H1 (cell line): ENCODE measurements around the gene CLEC14A. TPM values are rescaled to one million over a fixed set of nuclear protein-coding genes. Genes with fewer than 3 reads are reported as not detected.

Experiments used
- CTCF ChIA-PET: fragments of 300-600 bp; sonication (Branson Sonifier 250); formaldehyde crosslinking; loops from one replicate; lab custom pipeline; 2021; ENCODE audit not compliant: partially characterized antibody; lab: Charles Lee
- POLR2A ChIA-PET: fragments of 300-600 bp; sonication (Branson Sonifier 250); formaldehyde crosslinking; loops from one replicate; lab custom pipeline; 2021; ENCODE audit warnings: inconsistent platforms; ENCODE audit not compliant: partially characterized antibody; lab: Charles Lee
- DNase-seq, 2 experiments: peaks; one replicate each; pipeline versions ENCODE4 v3.0.0 to v3.0.0-alpha.2; 2010 to 2022; ENCODE audit warnings: low spot score in 2 of 2, low read depth in 1 of 2, mixed read lengths in 1 of 2
- FAIRE-seq: peaks from 2 replicates; lab custom pipeline; 2011; peaks lifted over from hg19 to GRCh38; lab: Jason Lieb, UNC
- H2AFZ ChIP-seq: 2 replicates; pipeline ENCODE4 v1.8.1; 2012; ENCODE audit warnings: low read length, inconsistent platforms
- H2AK5ac ChIP-seq: 2 replicates; pipeline ENCODE4 v1.6.1; 2013; ENCODE audit warnings: low read depth, low read length
- H2BK120ac ChIP-seq: replicated peaks from 2 replicates; pipeline ENCODE3; 2013; ENCODE audit warnings: low read depth, low read length, inconsistent platforms
- H2BK12ac ChIP-seq: 2 replicates; pipeline ENCODE4 v1.6.1; 2013; ENCODE audit warnings: low read depth, low read length
- H2BK15ac ChIP-seq: 2 replicates; pipeline ENCODE4 v1.6.1; 2013; ENCODE audit warnings: low read length
- H2BK20ac ChIP-seq: 2 replicates; pipeline ENCODE4 v1.6.1; 2013; ENCODE audit warnings: low read length
- H2BK5ac ChIP-seq: 2 replicates; pipeline ENCODE4 v1.6.1; 2013; ENCODE audit warnings: low read depth, low read length
- H3K14ac ChIP-seq: 2 replicates; pipeline ENCODE4 v1.6.1; 2013; ENCODE audit warnings: inconsistent platforms; ENCODE audit not compliant: insufficient read length
- H3K18ac ChIP-seq: 2 replicates; pipeline ENCODE4 v1.6.1; 2013; ENCODE audit warnings: low read length; ENCODE audit errors: extremely low read depth
- H3K23ac ChIP-seq: 2 replicates; pipeline ENCODE4 v1.6.1; 2013; ENCODE audit warnings: inconsistent platforms; ENCODE audit not compliant: insufficient read length
- H3K23me2 ChIP-seq: 2 replicates; pipeline ENCODE4 v1.6.1; 2013; ENCODE audit warnings: low read depth, low read length
- H3K27ac ChIP-seq: 2 replicates; pipeline ENCODE4 v1.6.1; 2011; ENCODE audit warnings: low read depth, low read length, inconsistent platforms
- H3K27me3 ChIP-seq, 4 experiments: replicated peaks in 1 of 4; 1 replicate in 1 of 4; 2 replicates in 3 of 4; pipeline versions ENCODE4 v1.6.1 to v1.8.1; 2011 to 2013; ENCODE audit warnings: low read length in 3 of 4, mild to moderate bottlenecking in 3 of 4, inconsistent platforms in 2 of 4, mixed read lengths in 2 of 4, moderate library complexity in 1 of 4; ENCODE audit not compliant: control insufficient read depth in 3 of 4, insufficient read depth in 3 of 4; ENCODE audit errors: extremely low read depth in 1 of 4
- H3K36me3 ChIP-seq, 4 experiments: 2 replicates each; pipeline versions ENCODE4 v1.6.1 to v1.8.1; 2011 to 2013; ENCODE audit warnings: mild to moderate bottlenecking in 4 of 4, low read length in 3 of 4, moderate library complexity in 2 of 4, control low read depth in 1 of 4, inconsistent platforms in 1 of 4; ENCODE audit not compliant: insufficient read depth in 4 of 4, control insufficient read depth in 2 of 4
- H3K4ac ChIP-seq: replicated peaks from 2 replicates; pipeline ENCODE3; 2013; ENCODE audit warnings: low read length, low read depth, mixed read lengths, inconsistent platforms; ENCODE audit not compliant: insufficient read length
- H3K4me1 ChIP-seq, 4 experiments: replicated peaks in 1 of 4; 1 replicate in 1 of 4; 2 replicates in 3 of 4; pipeline versions ENCODE4 v1.6.1 to v1.8.1; 2011 to 2013; ENCODE audit warnings: low read length in 3 of 4, inconsistent platforms in 2 of 4, mixed read lengths in 1 of 4; ENCODE audit not compliant: insufficient read depth in 4 of 4, control insufficient read depth in 3 of 4
- H3K4me2 ChIP-seq, 2 experiments: 2 replicates each; pipeline versions ENCODE4 v1.6.1 to v1.8.1; 2011 to 2013; ENCODE audit warnings: low read depth in 2 of 2, low read length in 2 of 2, control low read depth in 1 of 2, inconsistent platforms in 1 of 2, mild to moderate bottlenecking in 1 of 2; ENCODE audit not compliant: insufficient read depth in 1 of 2
- H3K4me3 ChIP-seq, 4 experiments: fragments of 200-600, 300-600 bp in 1 of 4; sonication (generic), shearing (Covaris generic), sonication (Bioruptor Twin) in 1 of 4; 2 replicates each; pipeline versions ENCODE4 v1.5.1 to v1.8.1; 2011 to 2016; ENCODE audit warnings: low read length in 4 of 4, low read depth in 3 of 4, control low read depth in 2 of 4, inconsistent platforms in 2 of 4, mild to moderate bottlenecking in 2 of 4, mixed read lengths in 1 of 4, moderate library complexity in 1 of 4; ENCODE audit not compliant: insufficient read depth in 2 of 4; ENCODE audit errors: extremely low read depth in 1 of 4
- H3K56ac ChIP-seq: replicated peaks from 2 replicates; pipeline ENCODE3; 2013; ENCODE audit warnings: low read depth, mild to moderate bottlenecking, mixed read lengths, low read length, inconsistent platforms; ENCODE audit not compliant: insufficient read length
- H3K79me1 ChIP-seq: 2 replicates; pipeline ENCODE4 v1.6.1; 2013; ENCODE audit warnings: low read depth, low read length, control low read depth
- H3K79me2 ChIP-seq, 2 experiments: 2 replicates each; pipeline versions ENCODE4 v1.6.1 to v1.8.1; 2012 to 2013; ENCODE audit warnings: low read length in 2 of 2, mild to moderate bottlenecking in 2 of 2, inconsistent platforms in 1 of 2; ENCODE audit not compliant: insufficient read depth in 2 of 2, control insufficient read depth in 1 of 2
- H3K9ac ChIP-seq, 4 experiments: replicated peaks in 1 of 4; 1 replicate in 1 of 4; 2 replicates in 3 of 4; pipeline versions ENCODE4 v1.6.1 to v1.8.1; 2011 to 2013; ENCODE audit warnings: low read depth in 3 of 4, low read length in 3 of 4, control low read depth in 2 of 4, mild to moderate bottlenecking in 2 of 4, moderate library complexity in 2 of 4, inconsistent platforms in 1 of 4; ENCODE audit errors: extremely low read depth in 1 of 4
- H3K9me3 ChIP-seq, 2 experiments: 2 replicates each; pipeline versions ENCODE4 v1.6.1 to v1.8.1; 2012 to 2013; ENCODE audit warnings: mild to moderate bottlenecking in 2 of 2, moderate library complexity in 2 of 2, control low read depth in 1 of 2, inconsistent platforms in 1 of 2, low read depth in 1 of 2, low read length in 1 of 2, mixed read lengths in 1 of 2; ENCODE audit not compliant: insufficient read depth in 2 of 2
- H4K20me1 ChIP-seq, 2 experiments: replicated peaks in 1 of 2; 2 replicates each; pipeline versions ENCODE3 to v1.8.1; 2011 to 2013; ENCODE audit warnings: inconsistent platforms in 2 of 2, low read length in 2 of 2, mild to moderate bottlenecking in 1 of 2; ENCODE audit not compliant: insufficient read depth in 2 of 2, control insufficient read depth in 1 of 2
- H4K5ac ChIP-seq: 2 replicates; pipeline ENCODE4 v1.6.1; 2013; ENCODE audit warnings: low read length, low read depth, mixed read lengths, inconsistent platforms; ENCODE audit not compliant: insufficient read length
- H4K8ac ChIP-seq: 2 replicates; pipeline ENCODE4 v1.8.0; 2013; ENCODE audit warnings: mild to moderate bottlenecking, moderate library complexity, low read length, inconsistent platforms; ENCODE audit not compliant: insufficient read depth; ENCODE audit errors: extremely low read depth
- H4K91ac ChIP-seq: replicated peaks from 2 replicates; pipeline ENCODE3; 2013; ENCODE audit warnings: low read length, mixed read lengths, inconsistent platforms; ENCODE audit not compliant: insufficient read length
- CBX5 ChIP-seq: fragments of 300-800, 300-1000 bp; sonication (generic); IDR thresholded peaks from 2 replicates; pipeline ENCODE4 v1.7.1; 2016; ENCODE audit warnings: antibody characterized with exemption, low read length, low read depth
- EGR1 ChIP-seq: IDR thresholded peaks from 2 replicates; pipeline ENCODE4 v1.6.1; 2011; ENCODE audit warnings: low read depth, low read length, borderline replicate concordance
- JUND ChIP-seq: IDR thresholded peaks from 2 replicates; pipeline ENCODE4 v1.6.1; 2011; ENCODE audit warnings: mild to moderate bottlenecking, improper control_type of control experiment, low read length
- KDM5A ChIP-seq: fragments of 200-600 bp; IDR thresholded peaks from 2 replicates; pipeline ENCODE4 v1.7.1; 2012; ENCODE audit warnings: mild to moderate bottlenecking, low read length, inconsistent platforms, mixed read lengths
- POLR2AphosphoS5 ChIP-seq: IDR thresholded peaks from 2 replicates; pipeline ENCODE4 v1.6.1; 2011; ENCODE audit warnings: low read depth, low read length
- SP4 ChIP-seq: IDR thresholded peaks from 2 replicates; pipeline ENCODE4 v1.6.1; 2012; ENCODE audit warnings: low read length, inconsistent platforms
- SRF ChIP-seq: IDR thresholded peaks from 2 replicates; pipeline ENCODE4 v1.6.1; 2011; ENCODE audit warnings: mild to moderate bottlenecking, low read depth, low read length, moderate library complexity
- polyA plus RNA-seq, 7 experiments: library from polyadenylated mRNA; depleted of rRNA in 3 of 7; stranded (reverse) in 5 of 7; unstranded in 2 of 7; fragments of >200 nt in 5 of 7; fragments of 200-250 nt in 2 of 7; gene quantifications; 1 replicate in 5 of 7; 2 replicates in 1 of 7; 4 replicates in 1 of 7; pipeline versions ENCODE4 v1.2.1 to v1.2.3, GENCODE V29; 2011 to 2013; ENCODE audit warnings: missing spikeins in 2 of 7, mixed read lengths in 2 of 7
- total RNA-seq: library from RNA; stranded (reverse); fragmentation: NEBNext Ultra II Directional; extraction: Animal tissue kit (Norgen Biotek cat#: 25700); gene quantifications from 2 replicates; pipeline ENCODE4 v1.2.1, GENCODE V29; 2021
- TF ChIP-seq, protein P1 (sequence below): IDR thresholded peaks from 2 replicates; pipeline ENCODE4 v1.6.1; 2012; ENCODE audit warnings: inconsistent platforms

Gene CLEC14A
- total and polyA plus RNA-seq, 2 of the 8 experiments (the other 6 are each of a cell fraction or from before 2014, with no cell fraction given): 0.09 to 0.13 TPM

GRCh38 chr14:38286452-38286851 is 30.6 kb upstream of the CLEC14A start:
- no peak for FAIRE-seq
- H3K79me1 ChIP-seq: no peaks in the 10 kb centered on the region
- no peak for TF ChIP-seq JUND
- TF ChIP-seq SRF: no peak
- TF ChIP-seq KDM5A: no peak
- TF ChIP-seq, protein P1, sequence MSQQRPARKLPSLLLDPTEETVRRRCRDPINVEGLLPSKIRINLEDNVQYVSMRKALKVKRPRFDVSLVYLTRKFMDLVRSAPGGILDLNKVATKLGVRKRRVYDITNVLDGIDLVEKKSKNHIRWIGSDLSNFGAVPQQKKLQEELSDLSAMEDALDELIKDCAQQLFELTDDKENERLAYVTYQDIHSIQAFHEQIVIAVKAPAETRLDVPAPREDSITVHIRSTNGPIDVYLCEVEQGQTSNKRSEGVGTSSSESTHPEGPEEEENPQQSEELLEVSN: no peak
- TF ChIP-seq CBX5: no peak
- no peak for TF ChIP-seq EGR1
- no peak for TF ChIP-seq SP4
- TF ChIP-seq POLR2AphosphoS5: no peak

More at GRCh38 chr14:38286452-38286851, 30.6 kb upstream of the CLEC14A start:
- no peak overlapping the region for H3K27ac ChIP-seq
- no peak overlapping the region for H4K5ac ChIP-seq
- no peak overlapping the region for H2BK5ac ChIP-seq
- DNase-seq: no peak
- no peak overlapping the region for H2AK5ac ChIP-seq
- no peak overlapping the region for H3K4me3 ChIP-seq
- no peak overlapping the region for H4K8ac ChIP-seq
- ChIA-PET POLR2A (no interaction called here), CTCF (no interaction called here)
- no peak overlapping the region for H2BK15ac ChIP-seq
- no peaks in the 10 kb centered on the region for H4K20me1 ChIP-seq
- no peak overlapping the region for H2BK12ac ChIP-seq
- no peaks in the 10 kb centered on the region for H3K9me3 ChIP-seq
- no peak overlapping the region for H3K18ac ChIP-seq
- no peaks in the 10 kb centered on the region for H3K4me1 ChIP-seq
- H3K56ac ChIP-seq: no peak overlapping the region
- H4K91ac ChIP-seq: no peak overlapping the region
- no peaks in the 10 kb centered on the region; the same call in 1 of the 2 replicates for H3K23me2 ChIP-seq
- H3K4me2 ChIP-seq: no peak overlapping the region
- H3K14ac ChIP-seq: no peak overlapping the region
- no peak overlapping the region for H3K23ac ChIP-seq
- no peaks in the 10 kb centered on the region for H3K79me2 ChIP-seq
- no peaks in the 10 kb centered on the region for H3K36me3 ChIP-seq
- no peak overlapping the region for H2BK120ac ChIP-seq
- no peak overlapping the region for H3K9ac ChIP-seq
- no peak overlapping the region for H3K4ac ChIP-seq
- H3K27me3 ChIP-seq: no peaks in the 10 kb centered on the region; a peak in 1 of 7 replicates
- H2BK20ac ChIP-seq: no peak overlapping the region
- no peak overlapping the region for H2AFZ ChIP-seq
